Measurements from ENCODE around the gene EPYC.

DNA sequence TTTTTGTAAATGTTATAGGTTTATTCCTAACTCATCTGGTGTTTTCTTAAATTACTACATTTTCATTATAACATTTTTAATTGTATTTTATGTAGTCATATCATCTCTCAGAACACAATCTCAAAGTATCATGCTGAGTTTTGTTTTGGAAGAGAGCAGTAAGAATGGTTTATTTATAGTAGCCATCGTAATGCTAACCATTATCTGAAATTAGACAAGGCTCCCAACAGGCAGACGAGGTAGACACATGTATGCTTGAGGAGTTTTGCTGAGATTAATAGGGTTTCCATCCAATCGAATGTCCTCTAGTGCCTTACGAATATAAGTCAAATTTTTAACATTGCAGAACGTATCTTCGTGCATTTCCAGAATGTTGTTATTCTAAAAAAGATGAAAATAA, 40.8 kb downstream of the EPYC start:
- no peak for TF ChIP-seq CTCF (conservative IDR thresholded peaks at IDR 0.05; ENCODE audit: low read depth, low read length)
- no peak for TF ChIP-seq EZH2phosphoT487 (IDR thresholded peaks at IDR 0.05; ENCODE audit: borderline replicate concordance, low read length)

Data from PC-3 (cell line).